ENCODE measurements around the gene KCTD5.

DNA sequence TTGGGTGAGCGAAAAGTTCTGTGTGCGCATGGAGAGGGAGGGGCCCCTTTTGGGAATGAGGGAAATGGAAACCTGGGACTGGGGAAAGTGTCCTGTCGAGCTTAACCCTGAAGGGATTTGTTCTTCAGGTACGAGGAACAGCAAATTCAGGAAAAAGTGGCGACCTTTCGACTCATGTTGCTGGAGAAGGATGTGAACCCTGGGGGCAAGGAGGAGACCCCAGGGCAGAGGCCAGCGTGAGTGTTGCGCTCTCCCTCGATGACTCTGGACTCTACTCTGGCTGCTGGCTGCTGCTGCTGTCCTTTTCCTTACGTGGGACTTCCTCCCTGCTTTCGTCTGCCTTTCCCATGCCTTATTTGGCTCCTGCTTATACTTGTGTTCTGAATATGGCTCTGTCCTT, 75.0 kb downstream of the KCTD5 start:
- TF ChIP-seq, protein P1, sequence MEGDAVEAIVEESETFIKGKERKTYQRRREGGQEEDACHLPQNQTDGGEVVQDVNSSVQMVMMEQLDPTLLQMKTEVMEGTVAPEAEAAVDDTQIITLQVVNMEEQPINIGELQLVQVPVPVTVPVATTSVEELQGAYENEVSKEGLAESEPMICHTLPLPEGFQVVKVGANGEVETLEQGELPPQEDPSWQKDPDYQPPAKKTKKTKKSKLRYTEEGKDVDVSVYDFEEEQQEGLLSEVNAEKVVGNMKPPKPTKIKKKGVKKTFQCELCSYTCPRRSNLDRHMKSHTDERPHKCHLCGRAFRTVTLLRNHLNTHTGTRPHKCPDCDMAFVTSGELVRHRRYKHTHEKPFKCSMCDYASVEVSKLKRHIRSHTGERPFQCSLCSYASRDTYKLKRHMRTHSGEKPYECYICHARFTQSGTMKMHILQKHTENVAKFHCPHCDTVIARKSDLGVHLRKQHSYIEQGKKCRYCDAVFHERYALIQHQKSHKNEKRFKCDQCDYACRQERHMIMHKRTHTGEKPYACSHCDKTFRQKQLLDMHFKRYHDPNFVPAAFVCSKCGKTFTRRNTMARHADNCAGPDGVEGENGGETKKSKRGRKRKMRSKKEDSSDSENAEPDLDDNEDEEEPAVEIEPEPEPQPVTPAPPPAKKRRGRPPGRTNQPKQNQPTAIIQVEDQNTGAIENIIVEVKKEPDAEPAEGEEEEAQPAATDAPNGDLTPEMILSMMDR (IDR thresholded peaks at IDR 0.05; ENCODE audit: poor library complexity) = no peak
- TF ChIP-seq EZH2 (IDR thresholded peaks at IDR 0.05; ENCODE audit: borderline replicate concordance) (no peak), EZH2phosphoT487 (IDR thresholded peaks at IDR 0.05; ENCODE audit: low read depth, severe bottlenecking, unreplicated experiment) (no peak)

All from hepatocyte (in vitro differentiated cells).